ENCODE measurements around the gene PCDHGB4.
A peak's percentile ranks its signal among the peaks of the same experiment; 100 is the strongest.

PCDHGB4 gene

DNA sequence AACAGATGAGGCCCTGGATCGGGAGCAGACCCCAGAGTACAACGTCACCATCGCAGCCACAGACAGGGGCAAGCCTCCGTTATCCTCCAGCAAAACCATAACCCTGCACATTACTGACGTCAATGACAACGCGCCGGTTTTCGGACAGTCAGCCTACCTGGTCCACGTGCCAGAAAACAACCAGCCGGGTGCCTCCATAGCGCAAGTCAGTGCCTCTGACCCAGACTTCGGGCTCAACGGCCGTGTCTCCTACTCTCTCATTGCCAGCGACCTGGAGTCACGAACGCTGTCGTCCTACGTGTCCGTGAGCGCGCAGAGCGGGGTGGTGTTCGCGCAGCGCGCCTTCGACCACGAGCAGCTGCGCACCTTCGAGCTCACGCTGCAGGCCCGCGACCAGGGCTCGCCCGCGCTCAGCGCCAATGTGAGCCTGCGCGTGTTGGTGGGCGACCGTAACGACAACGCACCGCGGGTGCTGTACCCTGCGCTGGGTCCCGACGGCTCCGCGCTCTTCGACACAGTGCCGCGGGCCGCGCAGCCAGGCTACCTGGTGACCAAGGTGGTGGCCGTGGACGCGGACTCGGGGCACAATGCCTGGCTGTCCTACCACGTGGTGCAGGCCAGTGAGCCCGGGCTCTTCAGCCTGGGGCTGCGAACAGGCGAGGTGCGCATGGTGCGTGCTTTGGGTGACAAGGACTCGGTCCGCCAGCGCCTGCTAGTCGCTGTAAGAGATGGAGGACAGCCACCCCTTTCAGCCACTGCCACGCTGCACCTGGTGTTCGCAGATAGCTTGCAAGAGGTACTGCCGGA is 31.8 kb downstream of the PCDHGB4 start:
- DNase-seq (ENCODE audit: low read depth): no peak
- TF ChIP-seq, protein P1, sequence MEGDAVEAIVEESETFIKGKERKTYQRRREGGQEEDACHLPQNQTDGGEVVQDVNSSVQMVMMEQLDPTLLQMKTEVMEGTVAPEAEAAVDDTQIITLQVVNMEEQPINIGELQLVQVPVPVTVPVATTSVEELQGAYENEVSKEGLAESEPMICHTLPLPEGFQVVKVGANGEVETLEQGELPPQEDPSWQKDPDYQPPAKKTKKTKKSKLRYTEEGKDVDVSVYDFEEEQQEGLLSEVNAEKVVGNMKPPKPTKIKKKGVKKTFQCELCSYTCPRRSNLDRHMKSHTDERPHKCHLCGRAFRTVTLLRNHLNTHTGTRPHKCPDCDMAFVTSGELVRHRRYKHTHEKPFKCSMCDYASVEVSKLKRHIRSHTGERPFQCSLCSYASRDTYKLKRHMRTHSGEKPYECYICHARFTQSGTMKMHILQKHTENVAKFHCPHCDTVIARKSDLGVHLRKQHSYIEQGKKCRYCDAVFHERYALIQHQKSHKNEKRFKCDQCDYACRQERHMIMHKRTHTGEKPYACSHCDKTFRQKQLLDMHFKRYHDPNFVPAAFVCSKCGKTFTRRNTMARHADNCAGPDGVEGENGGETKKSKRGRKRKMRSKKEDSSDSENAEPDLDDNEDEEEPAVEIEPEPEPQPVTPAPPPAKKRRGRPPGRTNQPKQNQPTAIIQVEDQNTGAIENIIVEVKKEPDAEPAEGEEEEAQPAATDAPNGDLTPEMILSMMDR (conservative IDR thresholded peaks at IDR 0.05; ENCODE audit: low read depth, low read length): no peak
- H3K4me3 ChIP-seq (ENCODE audit: low read depth, low read length): no peak overlapping the region

DNA sequence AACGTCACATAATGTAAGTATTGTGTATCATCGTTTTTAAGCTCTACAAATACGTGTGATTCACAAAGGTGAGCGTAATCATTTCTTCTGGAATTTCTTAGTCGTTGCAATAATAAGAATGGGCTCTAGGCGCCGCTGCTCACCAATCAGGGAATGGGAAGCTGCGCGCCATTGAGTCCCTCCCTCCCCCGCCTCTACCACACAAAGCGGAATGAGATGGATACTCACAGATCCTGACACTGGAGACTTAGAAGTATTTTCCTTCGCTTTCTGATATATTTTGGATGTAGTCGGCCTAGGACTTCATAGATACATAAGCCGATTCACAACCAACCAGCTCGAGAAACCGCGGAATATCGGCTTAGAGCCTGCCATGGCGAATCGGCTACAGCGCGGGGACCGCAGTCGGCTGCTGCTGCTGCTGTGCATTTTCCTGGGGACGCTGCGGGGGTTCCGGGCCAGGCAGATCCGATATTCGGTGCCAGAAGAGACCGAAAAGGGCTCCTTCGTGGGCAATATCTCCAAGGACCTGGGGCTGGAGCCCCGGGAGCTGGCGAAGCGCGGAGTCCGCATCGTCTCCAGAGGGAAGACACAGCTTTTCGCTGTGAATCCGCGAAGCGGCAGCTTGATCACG is 33.5 kb downstream of the PCDHGB4 start, which contains the start of gene PCDHGA11:
Gene PCDHGA11, plus strand, starts transcription at position 197 of the 634 bp plus-strand sequence. Its CDS starts 177 bp downstream, at position 374.
- DNase-seq (ENCODE audit: low read depth): peak; percentile 69
- TF ChIP-seq, protein P1 (conservative IDR thresholded peaks at IDR 0.05; ENCODE audit: low read depth, low read length): peak; percentile 71
- peak within 1 kb of the TSS; percentile 55 for H3K4me3 ChIP-seq (ENCODE audit: low read depth, low read length)

DNA sequence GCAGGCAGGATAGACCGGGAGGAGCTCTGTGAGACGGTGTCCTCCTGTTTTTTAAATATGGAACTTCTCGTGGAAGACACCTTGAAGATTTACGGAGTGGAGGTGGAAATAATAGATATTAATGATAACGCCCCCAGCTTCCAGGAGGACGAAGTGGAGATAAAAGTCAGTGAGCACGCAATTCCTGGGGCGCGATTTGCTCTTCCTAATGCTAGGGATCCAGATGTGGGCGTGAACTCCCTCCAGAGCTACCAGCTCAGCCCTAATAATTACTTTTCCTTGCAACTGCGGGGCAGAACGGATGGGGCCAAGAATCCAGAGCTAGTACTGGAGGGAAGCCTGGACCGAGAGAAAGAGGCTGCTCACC is 34.0 kb downstream of the PCDHGB4 start:
- no peak for DNase-seq (ENCODE audit: low read depth)
- TF ChIP-seq, protein P1 (conservative IDR thresholded peaks at IDR 0.05; ENCODE audit: low read depth, low read length): no peak
- peak overlapping the region; percentile 55 for H3K4me3 ChIP-seq (ENCODE audit: low read depth, low read length)

DNA sequence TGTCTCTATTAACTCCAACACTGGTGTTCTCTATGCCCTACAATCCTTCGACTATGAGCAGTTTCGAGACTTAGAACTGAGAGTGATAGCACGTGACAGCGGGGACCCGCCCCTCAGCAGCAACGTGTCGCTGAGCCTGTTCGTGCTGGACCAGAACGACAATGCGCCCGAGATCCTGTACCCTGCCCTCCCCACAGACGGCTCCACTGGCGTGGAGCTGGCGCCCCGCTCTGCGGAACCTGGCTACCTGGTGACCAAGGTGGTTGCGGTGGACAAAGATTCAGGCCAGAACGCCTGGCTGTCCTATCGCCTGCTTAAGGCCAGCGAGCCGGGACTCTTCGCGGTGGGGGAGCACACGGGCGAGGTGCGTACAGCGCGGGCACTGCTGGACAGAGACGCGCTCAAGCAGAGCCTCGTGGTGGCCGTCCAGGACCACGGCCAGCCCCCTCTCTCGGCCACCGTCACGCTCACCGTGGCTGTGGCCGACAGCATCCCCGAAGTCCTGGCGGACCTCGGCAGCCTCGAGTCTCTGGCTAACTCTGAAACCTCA is 35.3 kb downstream of the PCDHGB4 start:
- H3K4me3 ChIP-seq (ENCODE audit: low read depth, low read length): no peak overlapping the region
- DNase-seq (ENCODE audit: low read depth): no peak
- TF ChIP-seq, protein P1 (conservative IDR thresholded peaks at IDR 0.05; ENCODE audit: low read depth, low read length): no peak

DNA sequence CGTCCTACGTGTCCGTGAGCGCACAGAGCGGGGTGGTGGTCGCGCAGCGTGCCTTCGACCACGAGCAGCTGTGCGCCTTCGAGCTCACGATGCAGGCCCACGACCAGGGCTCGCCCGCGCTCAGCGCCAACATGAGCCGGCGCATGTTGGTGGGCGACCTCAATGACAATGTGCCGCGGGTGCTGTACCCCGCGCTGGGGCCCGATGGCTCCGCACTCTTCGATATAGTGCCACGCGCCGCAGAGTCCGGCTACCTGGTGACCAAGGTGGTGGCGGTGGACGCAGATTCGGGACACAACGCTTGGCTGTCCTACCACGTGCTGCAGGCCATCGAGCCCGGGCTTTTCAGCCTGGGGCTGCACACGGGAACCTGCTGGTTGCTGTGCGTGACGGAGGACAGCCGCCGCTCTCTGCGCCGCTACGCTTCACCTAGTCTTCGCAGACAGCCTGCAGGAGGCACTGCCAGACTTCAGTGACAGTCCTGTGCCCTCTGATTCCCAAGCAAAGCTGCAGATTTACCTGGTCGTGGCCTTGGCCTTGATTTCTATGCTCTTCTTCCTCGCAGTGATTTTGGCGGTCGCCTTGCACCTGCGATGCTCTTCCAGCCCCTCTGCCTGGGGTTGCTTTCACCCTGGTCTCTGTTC is 40.4 kb downstream of the PCDHGB4 start:
- DNase-seq (ENCODE audit: low read depth): no peak
- TF ChIP-seq, protein P1 (conservative IDR thresholded peaks at IDR 0.05; ENCODE audit: low read depth, low read length): no peak
- H3K4me3 ChIP-seq (ENCODE audit: low read depth, low read length): no peak overlapping the region

DNA sequence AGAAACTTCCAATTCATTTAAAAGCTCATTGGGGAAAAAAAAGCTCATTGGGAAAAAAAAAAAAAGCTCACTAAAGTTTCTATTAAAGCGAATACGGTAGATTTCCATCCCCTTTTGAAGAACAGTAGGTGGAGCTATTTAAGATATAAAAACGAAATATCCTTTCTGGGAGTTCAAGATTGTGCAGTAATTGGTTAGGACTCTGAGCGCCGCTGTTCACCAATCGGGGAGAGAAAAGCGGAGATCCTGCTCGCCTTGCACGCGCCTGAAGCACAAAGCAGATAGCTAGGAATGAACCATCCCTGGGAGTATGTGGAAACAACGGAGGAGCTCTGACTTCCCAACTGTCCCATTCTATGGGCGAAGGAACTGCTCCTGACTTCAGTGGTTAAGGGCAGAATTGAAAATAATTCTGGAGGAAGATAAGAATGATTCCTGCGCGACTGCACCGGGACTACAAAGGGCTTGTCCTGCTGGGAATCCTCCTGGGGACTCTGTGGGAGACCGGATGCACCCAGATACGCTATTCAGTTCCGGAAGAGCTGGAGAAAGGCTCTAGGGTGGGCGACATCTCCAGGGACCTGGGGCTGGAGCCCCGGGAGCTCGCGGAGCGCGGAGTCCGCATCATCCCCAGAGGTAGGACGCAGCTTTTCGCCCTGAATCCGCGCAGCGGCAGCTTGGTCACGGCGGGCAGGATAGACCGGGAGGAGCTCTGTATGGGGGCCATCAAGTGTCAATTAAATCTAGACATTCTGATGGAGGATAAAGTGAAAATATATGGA is 43.0 kb downstream of the PCDHGB4 start, which contains the start of gene PCDHGA12:
Gene PCDHGA12, plus strand, starts transcription at position 176 of the 782 bp plus-strand sequence. Its CDS starts 253 bp downstream, at position 429.
- DNase-seq (ENCODE audit: low read depth): peak; percentile 85
- TF ChIP-seq, protein P1 (conservative IDR thresholded peaks at IDR 0.05; ENCODE audit: low read depth, low read length): peak; percentile 66
- peak within 1 kb of the TSS; percentile 43 for H3K4me3 ChIP-seq (ENCODE audit: low read depth, low read length)

Measured in choroid plexus epithelial cell (primary cell).